Sigmoid colon (tissue), 7 donors: ENCODE measurements around the gene KCNAB1. TPM values are rescaled to one million over a fixed set of nuclear protein-coding genes. Genes with fewer than 3 reads are reported as not detected.

Source experiments
- DNase-seq: peaks from one replicate; pipeline ENCODE4 v3.0.0-alpha.2; 2019
- H3K27ac ChIP-seq, 4 donors: fragments of 200-600 bp; sonication (generic); one replicate each; pipeline ENCODE4 v1.5.1; 2016 to 2019; ENCODE audit warnings: mild to moderate bottlenecking in 1 of 4
- H3K27me3 ChIP-seq, 3 donors: fragments of 200-600 bp; sonication (generic); one replicate each; pipeline ENCODE4 v1.5.1; 2019; ENCODE audit warnings: mild to moderate bottlenecking in 1 of 3
- H3K36me3 ChIP-seq, 4 donors: fragments of 200-600 bp; sonication (generic); one replicate each; pipeline ENCODE4 v1.5.1; 2016 to 2019
- H3K4me1 ChIP-seq, 4 donors: fragments of 200-600 bp; sonication (generic); one replicate each; pipeline ENCODE4 v1.5.1; 2017 to 2019
- H3K4me3 ChIP-seq, 4 donors: fragments of 200-600 bp; sonication (generic); one replicate each; pipeline ENCODE4 v1.5.1; 2017 to 2019; ENCODE audit warnings: mild to moderate bottlenecking in 2 of 4, moderate library complexity in 1 of 4
- H3K9me3 ChIP-seq, 4 donors: fragments of 200-600 bp in 3 of 4; sonication (generic) in 3 of 4; one replicate each; pipeline versions ENCODE4 v1.5.1 to v1.6.1; 2013 to 2019
- CTCF ChIP-seq, 4 experiments: fragments of 450-650 bp in 3 of 4; fragments of 200-600 bp in 1 of 4; IDR thresholded peaks; one replicate each; pipeline ENCODE4 v1.5.1; 2016 to 2019; ENCODE audit warnings: antibody characterized with exemption in 4 of 4, mild to moderate bottlenecking in 3 of 4, moderate library complexity in 2 of 4
- EP300 ChIP-seq, 4 donors: sonication (generic); formaldehyde crosslinking; IDR thresholded peaks; one replicate each; pipeline ENCODE4 v1.6.1; 2017; ENCODE audit warnings: antibody characterized with exemption in 4 of 4
- POLR2A ChIP-seq, 2 donors: fragments of 450-650 bp; IDR thresholded peaks; one replicate each; pipeline ENCODE4 v1.6.1; 2016; ENCODE audit warnings: antibody characterized with exemption in 2 of 2, mild to moderate bottlenecking in 2 of 2, moderate library complexity in 2 of 2
- POLR2AphosphoS5 ChIP-seq, 4 donors: sonication (generic); formaldehyde crosslinking; IDR thresholded peaks; one replicate each; pipeline ENCODE4 v1.6.1; 2017; ENCODE audit warnings: antibody characterized with exemption in 4 of 4
- WGBS, 2 donors: extraction: QIAGEN DNeasy Blood & Tissue Kit; methylation state at CpG; one replicate each; pipeline ENCODE4 v1.1.7; 2013; 5-methylcytosine and 5-hydroxymethylcytosine counted together
- intact Hi-C: fragments of 100-400 bp; cut with DNase I; formaldehyde crosslinking; loops from one replicate; pipeline ENCODE4 v1.15.1; 2023
- polyA plus RNA-seq, 3 donors: library from polyadenylated mRNA; stranded (reverse); fragments of 200-250 nt; gene quantifications; one replicate each; pipeline ENCODE4 v1.2.3, GENCODE V29; 2013
- total RNA-seq, 4 donors: library from RNA; depleted of rRNA; stranded (reverse); fragments of >200 nt; gene quantifications; one replicate each; pipeline ENCODE4 v1.1.0, GENCODE V29; 2016
- donor health status: healthy with polysubstance abuse.
- donor health status: Bipolar disorder and iron deficiency.
- donor health status: healthy.

The KCNAB1 gene
- total and polyA plus RNA-seq, 7 donors: 1.2 to 5.0 (median 4.3) TPM; not detected in 2

- Histone ChIP-seq H3K27me3 (no peaks in the 10 kb centered on the region), H3K27ac (no peak overlapping the region), H3K4me1 (peaks cover 0 to 16% (median 6%) of the 10 kb centered on the region in 4 donors), H3K36me3 (no peaks in the 10 kb centered on the region), H3K4me3 (no peak overlapping the region), H3K9me3 (no peaks in the 10 kb centered on the region)
- TF ChIP-seq POLR2AphosphoS5 (IDR thresholded peaks at IDR 0.05) (no peak), POLR2A (IDR thresholded peaks at IDR 0.05) (no peak), CTCF (IDR thresholded peaks at IDR 0.05) (no peak), EP300 (IDR thresholded peaks at IDR 0.05) (no peak)
- whole genome bisulfite sequencing, 2 donors: 25 to 51% methylated on average over 2 of the region's 2 CpGs
- no peak for DNase-seq
- intact Hi-C loops: no loop called here
Observed at GRCh38 chr3:156211583-156211982, 91.2 kb downstream of the KCNAB1 start.

GRCh38 chr3:156214676-156215075 lies 94.3 kb downstream of the KCNAB1 start:
- TF ChIP-seq EP300 (IDR thresholded peaks at IDR 0.05) (no peak), CTCF (IDR thresholded peaks at IDR 0.05) (no peak), POLR2A (IDR thresholded peaks at IDR 0.05) (no peak), POLR2AphosphoS5 (IDR thresholded peaks at IDR 0.05) (no peak)
- no peaks in the 10 kb centered on the region for H3K4me1 ChIP-seq
- H3K36me3 ChIP-seq: no peaks in the 10 kb centered on the region
- intact Hi-C loops: no loop called here
- 91 to 94% methylated on average over 6 of the region's 6 CpGs for WGBS, 2 donors
- no peaks in the 10 kb centered on the region for H3K27me3 ChIP-seq
- H3K27ac ChIP-seq: no peak overlapping the region
- DNase-seq: no peak
- no peak overlapping the region for H3K4me3 ChIP-seq
- peaks cover 0 to under 1% (median 0%) of the 10 kb centered on the region in 4 donors for H3K9me3 ChIP-seq

GRCh38 chr3:156215751-156216150 lies 95.4 kb downstream of the KCNAB1 start:
- Histone ChIP-seq H3K9me3 (peaks cover 0 to 2% (median 0%) of the 10 kb centered on the region in 4 donors), H3K27me3 (no peaks in the 10 kb centered on the region), H3K27ac (no peak overlapping the region), H3K36me3 (no peaks in the 10 kb centered on the region), H3K4me3 (no peak overlapping the region), H3K4me1 (no peaks in the 10 kb centered on the region)
- WGBS, 2 donors: 92 to 93% methylated on average over 3 of the region's 3 CpGs
- intact Hi-C loops: no loop called here
- TF ChIP-seq POLR2A (IDR thresholded peaks at IDR 0.05) (no peak), CTCF (IDR thresholded peaks at IDR 0.05) (no peak), POLR2AphosphoS5 (IDR thresholded peaks at IDR 0.05) (no peak), EP300 (IDR thresholded peaks at IDR 0.05) (no peak)
- no peak for DNase-seq

GRCh38 chr3:156216216-156216615 lies 95.8 kb downstream of the KCNAB1 start:
- 84 to 92% methylated on average over 2 of the region's 2 CpGs for WGBS, 2 donors
- Histone ChIP-seq H3K4me1 (no peaks in the 10 kb centered on the region), H3K27me3 (no peaks in the 10 kb centered on the region), H3K9me3 (peaks cover 0 to 2% (median 0%) of the 10 kb centered on the region in 4 donors), H3K27ac (no peak overlapping the region), H3K36me3 (no peaks in the 10 kb centered on the region), H3K4me3 (no peak overlapping the region)
- TF ChIP-seq POLR2A (IDR thresholded peaks at IDR 0.05) (no peak), EP300 (IDR thresholded peaks at IDR 0.05) (no peak), POLR2AphosphoS5 (IDR thresholded peaks at IDR 0.05) (no peak), CTCF (IDR thresholded peaks at IDR 0.05) (no peak)
- intact Hi-C loops: no loop called here
- no peak for DNase-seq

- 12 to 61% methylated on average over 3 of the region's 3 CpGs for WGBS, 2 donors
Observed at GRCh38 chr3:156216852-156217251, 96.5 kb downstream of the KCNAB1 start.

More at GRCh38 chr3:156216852-156217251, 96.5 kb downstream of the KCNAB1 start:
- peaks cover 0 to 2% (median 0%) of the 10 kb centered on the region in 4 donors for H3K9me3 ChIP-seq
- no peak overlapping the region for H3K27ac ChIP-seq
- H3K36me3 ChIP-seq: no peaks in the 10 kb centered on the region
- H3K4me3 ChIP-seq: no peak overlapping the region
- H3K4me1 ChIP-seq: no peaks in the 10 kb centered on the region
- H3K27me3 ChIP-seq: no peaks in the 10 kb centered on the region
- intact Hi-C loops: no loop called here
- TF ChIP-seq POLR2AphosphoS5 (IDR thresholded peaks at IDR 0.05) (no peak), EP300 (IDR thresholded peaks at IDR 0.05) (no peak), CTCF (IDR thresholded peaks at IDR 0.05) (no peak), POLR2A (IDR thresholded peaks at IDR 0.05) (no peak)
- no peak for DNase-seq
